GM12873 (cell line): Measurements from ENCODE around the gene SLC6A12.

ENCODE experiments used
- TF ChIP-seq, protein P1 (sequence below): IDR thresholded peaks from 2 replicates; pipeline ENCODE4 v1.5.1; 2012; ENCODE audit warnings: low read depth, mild to moderate bottlenecking, moderate library complexity, low read length, control low read depth; ENCODE audit not compliant: insufficient read depth; ENCODE audit errors: missing control alignments

The SLC6A12 gene

DNA sequence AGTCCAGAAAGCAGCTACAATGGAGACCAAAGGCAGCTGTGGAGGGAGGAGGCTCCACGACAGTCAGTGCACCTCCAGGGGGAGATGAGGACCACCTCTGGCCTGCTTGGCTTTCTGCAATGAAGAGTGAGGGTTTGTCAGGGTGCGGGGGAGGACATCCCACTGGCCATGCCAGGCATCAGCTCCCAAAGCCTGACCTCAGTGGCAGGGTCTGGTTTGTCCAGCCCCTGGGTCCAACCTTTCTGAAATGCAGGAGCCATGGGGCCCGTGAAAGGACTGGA is 35.2 kb downstream of the SLC6A12 start:
- TF ChIP-seq, protein P1, sequence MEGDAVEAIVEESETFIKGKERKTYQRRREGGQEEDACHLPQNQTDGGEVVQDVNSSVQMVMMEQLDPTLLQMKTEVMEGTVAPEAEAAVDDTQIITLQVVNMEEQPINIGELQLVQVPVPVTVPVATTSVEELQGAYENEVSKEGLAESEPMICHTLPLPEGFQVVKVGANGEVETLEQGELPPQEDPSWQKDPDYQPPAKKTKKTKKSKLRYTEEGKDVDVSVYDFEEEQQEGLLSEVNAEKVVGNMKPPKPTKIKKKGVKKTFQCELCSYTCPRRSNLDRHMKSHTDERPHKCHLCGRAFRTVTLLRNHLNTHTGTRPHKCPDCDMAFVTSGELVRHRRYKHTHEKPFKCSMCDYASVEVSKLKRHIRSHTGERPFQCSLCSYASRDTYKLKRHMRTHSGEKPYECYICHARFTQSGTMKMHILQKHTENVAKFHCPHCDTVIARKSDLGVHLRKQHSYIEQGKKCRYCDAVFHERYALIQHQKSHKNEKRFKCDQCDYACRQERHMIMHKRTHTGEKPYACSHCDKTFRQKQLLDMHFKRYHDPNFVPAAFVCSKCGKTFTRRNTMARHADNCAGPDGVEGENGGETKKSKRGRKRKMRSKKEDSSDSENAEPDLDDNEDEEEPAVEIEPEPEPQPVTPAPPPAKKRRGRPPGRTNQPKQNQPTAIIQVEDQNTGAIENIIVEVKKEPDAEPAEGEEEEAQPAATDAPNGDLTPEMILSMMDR: no peak

DNA sequence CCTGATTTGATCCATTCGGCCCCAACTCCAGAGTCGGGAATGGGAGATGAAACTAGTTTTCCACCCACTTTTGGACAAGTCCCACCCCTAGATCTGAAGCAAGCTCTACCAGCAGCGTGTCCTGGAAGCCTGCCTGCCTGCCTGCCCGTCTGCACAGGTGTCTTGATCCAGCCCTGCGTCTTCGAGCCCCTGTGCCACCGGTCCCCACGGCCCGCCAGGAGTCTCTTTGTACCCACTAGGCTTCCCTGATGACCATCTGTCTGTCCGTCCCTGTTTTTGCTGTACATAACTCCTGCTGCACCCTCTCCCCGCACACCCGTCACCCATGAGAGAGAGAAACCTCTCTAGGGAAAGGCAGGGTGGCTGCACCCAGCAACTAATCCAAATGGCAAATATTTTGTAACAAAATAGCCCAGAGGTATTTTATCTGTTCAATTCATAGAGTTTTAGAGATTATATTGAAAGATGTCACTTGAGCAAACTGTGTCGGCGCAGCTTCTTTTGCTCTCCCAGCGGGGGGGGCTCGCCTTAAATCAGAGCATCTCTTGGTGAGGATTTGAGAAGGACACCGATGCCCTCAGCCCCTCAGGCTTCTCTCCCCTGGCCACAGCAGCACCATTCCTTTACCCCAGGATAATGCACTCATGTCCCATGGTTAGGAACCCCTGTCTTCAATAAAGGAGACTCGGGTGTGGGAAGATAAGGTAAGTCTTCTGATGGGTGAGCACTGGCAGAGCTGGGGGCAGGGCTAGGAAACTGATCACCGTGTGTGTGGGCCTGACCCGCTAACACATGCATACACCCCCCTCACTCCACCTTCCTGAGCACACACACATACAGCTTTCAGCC is 35.8 kb downstream of the SLC6A12 start:
- TF ChIP-seq, protein P1: no peak

DNA sequence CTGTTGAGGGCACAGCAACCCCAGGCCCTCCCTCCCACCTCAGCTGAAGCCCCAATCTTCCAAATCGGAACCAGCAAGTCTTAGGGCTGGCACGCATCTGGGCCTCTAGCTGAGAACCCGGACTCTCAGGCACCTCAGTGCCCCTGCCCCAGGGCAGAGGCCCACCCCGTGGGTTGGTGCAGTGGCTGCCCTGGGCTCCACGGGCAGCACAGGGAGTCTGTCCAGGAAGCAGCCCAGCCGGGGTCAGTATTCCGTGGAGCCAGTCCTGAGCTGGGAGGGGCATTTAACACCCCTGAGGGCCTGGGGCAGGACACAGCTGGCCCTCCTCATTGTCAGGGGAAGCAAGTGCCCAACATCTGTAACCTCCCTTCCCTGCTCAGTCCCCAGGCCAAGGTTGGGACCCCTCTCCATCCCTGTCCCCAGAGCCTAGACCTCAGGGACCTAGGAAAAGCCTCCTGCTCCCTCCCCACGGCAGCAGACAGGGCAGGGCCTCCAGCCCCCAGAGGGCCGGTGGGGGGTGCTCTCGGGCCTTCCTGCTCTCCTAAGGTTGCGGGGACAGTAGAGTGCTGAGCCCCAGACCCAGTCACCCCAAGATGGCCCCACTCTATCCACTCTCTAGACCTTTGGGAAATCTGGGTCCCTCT is 36.5 kb downstream of the SLC6A12 start:
- TF ChIP-seq, protein P1: no peak

DNA sequence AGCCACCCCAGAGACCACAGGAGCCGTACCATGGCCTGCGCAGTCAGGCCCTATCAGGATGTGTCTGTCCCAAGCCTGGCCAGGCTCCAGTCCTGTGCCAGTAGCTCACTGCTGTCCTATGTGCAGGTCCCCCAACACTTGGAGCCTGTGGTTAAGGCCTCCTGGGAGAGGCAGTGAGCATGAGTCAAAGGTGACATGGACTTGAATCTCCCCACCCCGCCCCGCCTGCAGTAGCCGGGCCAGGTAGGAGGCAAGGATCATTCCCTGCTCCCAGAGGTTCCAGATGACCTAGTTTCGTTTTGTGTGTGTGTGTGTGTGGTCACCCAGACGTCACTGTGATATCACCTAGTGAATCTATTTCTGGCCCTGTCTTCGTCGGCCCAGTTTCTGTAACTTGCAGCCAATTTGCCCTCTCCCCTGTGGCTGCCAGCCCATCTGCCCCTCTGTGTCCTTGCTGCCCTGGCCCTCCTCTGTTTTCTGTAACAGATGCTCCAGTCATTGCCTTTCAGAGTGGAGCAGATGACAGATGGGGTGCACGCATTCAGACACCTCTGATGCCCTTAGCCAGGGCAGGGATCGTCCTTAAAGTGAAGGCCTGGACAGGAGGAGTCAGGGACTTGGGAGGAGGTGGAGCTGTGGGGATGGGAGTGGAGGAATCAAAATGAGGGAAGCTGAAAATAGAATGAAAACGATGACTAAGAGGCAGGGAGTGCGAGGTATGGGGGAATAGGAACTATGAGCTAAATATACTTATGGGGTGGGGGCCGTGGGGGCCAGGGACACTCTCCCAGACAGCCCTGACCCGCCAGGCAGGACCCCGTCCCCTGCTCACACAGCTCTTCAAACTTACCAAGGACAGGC is 37.4 kb downstream of the SLC6A12 start:
- TF ChIP-seq, protein P1: no peak

DNA sequence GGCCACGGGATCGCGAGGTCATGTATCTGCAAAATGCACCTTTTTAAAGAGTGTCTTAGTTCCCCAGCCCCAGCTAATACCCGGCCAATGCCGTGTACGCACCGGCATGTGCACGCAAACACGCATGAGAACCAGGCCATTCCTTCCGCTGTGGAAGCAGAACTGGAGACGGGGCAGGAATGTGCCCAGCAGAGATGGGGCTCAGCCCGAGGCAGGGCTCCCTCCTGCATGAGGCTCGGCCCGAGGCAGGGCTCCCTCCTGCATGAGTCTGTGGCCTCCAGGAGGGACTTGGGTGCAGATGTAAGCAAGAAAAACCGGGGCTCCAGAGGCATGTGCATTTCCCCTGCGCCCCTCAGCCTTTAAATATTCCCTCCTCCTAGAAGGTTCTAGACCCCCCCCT is 38.2 kb downstream of the SLC6A12 start:
- TF ChIP-seq, protein P1: no peak

DNA sequence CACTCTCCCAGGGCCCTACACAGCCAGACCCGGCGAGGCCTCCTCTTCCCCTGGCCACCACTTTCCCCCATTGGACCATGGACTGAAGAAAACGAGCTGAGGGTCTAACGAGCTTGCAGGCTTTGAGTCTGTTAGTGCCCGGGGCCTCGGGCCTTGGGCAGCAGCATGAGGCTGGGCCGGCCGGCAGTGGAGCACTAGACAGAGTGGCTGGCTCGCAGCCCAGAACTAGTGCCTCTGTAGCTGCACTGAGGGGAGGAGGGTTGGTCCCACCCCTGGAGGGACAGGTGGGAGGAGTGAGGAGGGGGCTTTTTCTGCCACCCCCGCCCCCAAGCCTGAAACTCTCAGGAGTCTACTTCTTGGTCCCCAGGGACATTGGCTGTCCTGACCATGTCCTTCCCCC is 38.7 kb downstream of the SLC6A12 start:
- TF ChIP-seq, protein P1: no peak

DNA sequence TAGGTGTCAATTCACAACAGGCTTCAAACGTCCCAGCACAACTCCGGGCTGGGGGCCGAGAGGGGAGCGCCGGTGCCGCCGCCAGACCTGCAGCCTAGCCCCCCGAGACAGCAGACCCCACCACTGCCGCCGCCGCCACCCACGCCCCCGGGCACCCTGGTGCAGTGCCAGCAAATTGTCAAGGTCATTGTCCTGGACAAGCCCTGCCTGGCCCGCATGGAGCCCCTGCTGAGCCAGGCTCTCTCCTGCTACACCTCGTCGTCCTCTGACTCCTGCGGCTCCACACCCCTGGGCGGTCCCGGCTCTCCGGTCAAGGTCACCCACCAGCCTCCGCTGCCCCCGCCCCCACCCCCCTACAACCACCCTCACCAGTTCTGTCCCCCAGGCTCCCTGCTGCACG is 39.4 kb downstream of the SLC6A12 start:
- TF ChIP-seq, protein P1: no peak
